Activated naive CD4-positive, alpha-beta T cell treated with anti-CD3 and anti-CD28 coated beads for 36 hours (primary cell): ENCODE results near the gene DUSP18. TPM values are rescaled to one million over a fixed set of nuclear protein-coding genes. Genes with fewer than 3 reads are reported as not detected.
"Not testable (repeated sequence)": the region's sequence is repeated elsewhere in the genome, so short reads cannot be mapped to it uniquely, and the experiment has no call there.

Experiments used
- CTCF ChIA-PET: fragments of 350-600 bp; sonication (Branson Sonifier 250); formaldehyde crosslinking; loops from one replicate; lab custom pipeline; 2021; ENCODE audit warnings: antibody characterized with exemption; lab: Charles Lee
- DNase-seq: peaks from one replicate; pipeline ENCODE4 v3.0.0-alpha.2; 2020
- H3K27ac Mint-ChIP-seq: one replicate; pipeline ENCODE4 v1.8.0; 2021; ENCODE audit warnings: mild to moderate bottlenecking, mixed read lengths
- H3K27me3 Mint-ChIP-seq: one replicate; pipeline ENCODE4 v1.8.0; 2021; ENCODE audit warnings: low read depth, mixed read lengths
- H3K36me3 Mint-ChIP-seq: one replicate; pipeline ENCODE4 v1.8.0; 2021; ENCODE audit warnings: low read depth, mixed read lengths
- H3K4me1 Mint-ChIP-seq: one replicate; pipeline ENCODE4 v1.8.0; 2021; ENCODE audit warnings: low read depth, mixed read lengths
- H3K4me3 Mint-ChIP-seq: one replicate; pipeline ENCODE4 v1.8.0; 2021; ENCODE audit warnings: mild to moderate bottlenecking, moderate library complexity, mixed read lengths
- H3K9me3 Mint-ChIP-seq: one replicate; pipeline ENCODE4 v1.8.0; 2021; ENCODE audit warnings: mixed read lengths
- intact Hi-C: fragments of 100-400 bp; cut with micrococcal nuclease; formaldehyde crosslinking; loops from one replicate; pipeline ENCODE4 v1.15.1; 2023
- total RNA-seq, 2 experiments: library from RNA; stranded (reverse); gene quantifications; one replicate each; pipeline ENCODE4 v1.2.3, GENCODE V29; 2021

DUSP18 gene
- total RNA-seq, 2 experiments from 2014 or later = 4.7 to 5.6 TPM

GRCh38 chr22:30694640-30695350 lies 27.1 kb upstream of the DUSP18 start, which contains the start of gene OSBP2:
Gene OSBP2, plus strand, starts transcription at chr22:30694874. Its CDS starts 36 bp downstream, at chr22:30694910.
- no peak within 1 kb of the TSS for H3K27ac Mint-ChIP-seq
- peak; percentile 28 for DNase-seq
- H3K4me3 Mint-ChIP-seq = peak within 1 kb of the TSS; percentile 87
- H3K36me3 Mint-ChIP-seq = no peaks in the 10 kb centered on the region
- intact Hi-C loops = loop anchor here (2.0 kb wide), 3 partner anchors 28 to 60 kb away; partner anchors contain the start of genes DUSP18 and SLC35E4
- no peaks in the 10 kb centered on the region for H3K9me3 Mint-ChIP-seq
- peaks cover 11% of the 10 kb centered on the region for H3K4me1 Mint-ChIP-seq
- H3K27me3 Mint-ChIP-seq = peaks cover 12% of the 10 kb centered on the region
- CTCF ChIA-PET = interaction anchor here (1.1 to 1.4 kb wide), 2 partner anchors 60 to 225 kb away, joined by 3 to 5 read pairs; no protein-coding TSS in a partner anchor

GRCh38 chr22:30694171-30694639 lies 26.5 kb upstream of the DUSP18 start:
- peak overlapping the region; percentile 87 for H3K4me3 Mint-ChIP-seq
- CTCF ChIA-PET = interaction anchor here (0.6 to 1.1 kb wide), 2 partner anchors 48 to 225 kb away, joined by 3 to 4 read pairs; no protein-coding TSS in a partner anchor
- intact Hi-C loops = loop anchor here (2.0 kb wide), 3 partner anchors 27 to 59 kb away; partner anchors contain the start of genes DUSP18 and SLC35E4

DNA sequence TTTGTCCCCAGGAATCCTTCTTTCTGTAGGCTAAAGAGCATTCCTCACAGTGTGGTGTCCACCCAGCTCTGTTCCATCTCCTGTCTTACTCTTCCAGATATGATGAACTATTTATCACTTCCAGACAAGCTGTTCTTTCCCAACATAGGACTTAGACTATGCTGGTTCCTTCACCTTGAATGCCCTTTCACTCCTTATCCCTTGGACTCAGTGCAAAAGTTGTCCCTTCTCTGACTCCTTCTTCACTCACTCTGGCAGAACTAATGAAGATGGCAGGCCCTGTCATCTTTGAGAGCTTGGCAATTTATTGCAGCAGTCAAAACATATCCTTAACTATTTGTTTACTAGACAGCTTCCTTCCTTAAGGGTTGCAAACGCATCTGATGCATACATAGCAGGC lies 23.5 kb upstream of the DUSP18 start:
- peaks cover 11% of the 10 kb centered on the region for H3K4me1 Mint-ChIP-seq
- intact Hi-C loops = no loop called here
- DNase-seq = no peak
- no peaks in the 10 kb centered on the region for H3K36me3 Mint-ChIP-seq
- H3K27me3 Mint-ChIP-seq = peaks cover 12% of the 10 kb centered on the region
- H3K27ac Mint-ChIP-seq = no peak overlapping the region
- no peak overlapping the region for H3K4me3 Mint-ChIP-seq
- CTCF ChIA-PET = no interaction called here
- H3K9me3 Mint-ChIP-seq = no peaks in the 10 kb centered on the region

More at GRCh38 chr22:30694171-30694639, 26.5 kb upstream of the DUSP18 start:
- Mint-ChIP-seq H3K4me1 (peaks cover 11% of the 10 kb centered on the region), H3K36me3 (no peaks in the 10 kb centered on the region), H3K27ac (no peak overlapping the region), H3K9me3 (no peaks in the 10 kb centered on the region), H3K27me3 (peaks cover 12% of the 10 kb centered on the region)
- DNase-seq = peak; percentile 64

- intact Hi-C loops = no loop called here
- H3K36me3 Mint-ChIP-seq = no peaks in the 10 kb centered on the region
- H3K27me3 Mint-ChIP-seq = peaks cover 5% of the 10 kb centered on the region
- H3K27ac Mint-ChIP-seq = no peak overlapping the region
- H3K4me3 Mint-ChIP-seq = no peak overlapping the region
- peaks cover 6% of the 10 kb centered on the region for H3K4me1 Mint-ChIP-seq
- CTCF ChIA-PET = interaction anchor here (0.6 kb wide), 1 partner anchor 54 kb away, joined by 3 read pairs; no protein-coding TSS in a partner anchor
- H3K9me3 Mint-ChIP-seq = no peaks in the 10 kb centered on the region
- DNase-seq = no peak
These were observed 21.9 kb upstream of the DUSP18 start for GRCh38 chr22:30689622-30690021.

DNA sequence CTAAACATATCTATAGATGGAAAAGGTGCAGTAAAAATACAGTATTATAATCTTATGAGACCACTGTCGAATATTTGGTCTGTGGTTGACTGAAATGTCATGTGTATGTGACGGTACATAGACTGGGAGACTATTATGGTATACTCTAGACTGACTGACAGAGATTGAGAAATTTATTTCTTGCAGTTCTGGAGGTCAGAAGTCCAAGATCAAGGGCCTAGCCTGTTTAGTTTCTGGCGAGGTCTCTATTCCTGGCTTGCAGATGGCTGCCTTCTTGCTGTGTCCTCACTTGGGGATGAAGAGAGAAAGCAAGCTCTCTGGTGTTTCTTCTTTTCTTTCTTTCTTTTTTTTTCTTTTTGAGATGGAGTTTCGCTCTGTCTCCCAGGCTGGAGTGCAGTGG lies 19.7 kb upstream of the DUSP18 start:
- CTCF ChIA-PET = interaction anchor here (0.6 kb wide), 1 partner anchor 98 kb away, joined by 5 read pairs; no protein-coding TSS in a partner anchor
- Mint-ChIP-seq H3K4me3 (no peak overlapping the region), H3K36me3 (no peaks in the 10 kb centered on the region), H3K27ac (no peak overlapping the region), H3K4me1 (no peaks in the 10 kb centered on the region), H3K9me3 (no peaks in the 10 kb centered on the region), H3K27me3 (no peaks in the 10 kb centered on the region)
- intact Hi-C loops = no loop called here
- DNase-seq = no peak

DNA sequence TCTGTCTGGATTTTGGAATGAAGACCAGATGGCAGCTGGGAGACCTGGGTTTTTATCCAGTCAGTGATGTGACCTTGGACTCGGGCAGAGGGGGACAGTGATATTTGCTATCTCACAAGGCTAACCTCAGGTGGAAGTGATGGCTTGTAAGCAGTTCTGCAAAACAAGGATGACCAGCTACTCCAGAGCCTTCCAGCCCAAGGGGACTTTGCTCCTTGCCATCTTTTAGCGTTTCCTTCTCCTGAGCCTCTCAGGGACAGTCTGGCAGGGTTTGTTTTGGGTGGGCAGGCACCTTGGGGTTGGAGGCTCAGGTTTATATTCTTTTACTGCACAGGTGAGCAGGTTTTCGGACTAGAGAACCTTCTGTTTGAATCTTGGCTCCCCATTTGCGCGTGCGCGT lies 17.5 kb upstream of the DUSP18 start:
- Mint-ChIP-seq H3K27me3 (no peaks in the 10 kb centered on the region), H3K36me3 (no peaks in the 10 kb centered on the region), H3K9me3 (no peaks in the 10 kb centered on the region), H3K27ac (no peak overlapping the region), H3K4me1 (no peaks in the 10 kb centered on the region), H3K4me3 (no peak overlapping the region)
- intact Hi-C loops = no loop called here
- no peak for DNase-seq
- CTCF ChIA-PET = no interaction called here

DNA sequence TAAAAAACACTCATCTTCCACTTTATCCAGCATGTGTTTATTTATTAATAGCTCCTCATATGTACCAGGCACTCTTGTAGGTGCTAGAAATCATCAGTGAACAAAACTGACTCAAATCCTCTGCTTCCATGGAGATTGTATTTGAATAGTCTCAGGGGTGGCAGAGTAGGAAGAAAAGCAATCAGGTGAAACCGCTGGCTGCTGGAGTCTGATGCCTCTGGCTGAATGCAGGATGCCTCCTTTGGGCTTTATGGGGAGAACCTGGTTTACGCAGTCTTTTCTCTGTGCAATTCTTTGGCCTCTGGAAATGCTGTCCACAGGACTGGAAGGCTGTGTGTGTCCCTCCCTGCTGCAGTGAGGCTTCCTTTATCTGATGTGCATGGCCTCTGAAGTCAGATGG lies 14.2 kb upstream of the DUSP18 start:
- intact Hi-C loops = no loop called here
- CTCF ChIA-PET = no interaction called here
- DNase-seq = no peak
- H3K4me1 Mint-ChIP-seq = no peaks in the 10 kb centered on the region
- no peaks in the 10 kb centered on the region for H3K36me3 Mint-ChIP-seq
- H3K27ac Mint-ChIP-seq = no peak overlapping the region
- peaks cover 2% of the 10 kb centered on the region for H3K27me3 Mint-ChIP-seq
- no peak overlapping the region for H3K4me3 Mint-ChIP-seq
- no peaks in the 10 kb centered on the region for H3K9me3 Mint-ChIP-seq

GRCh38 chr22:30680991-30681770 lies 13.5 kb upstream of the DUSP18 start:
- no peaks in the 10 kb centered on the region for H3K4me1 Mint-ChIP-seq
- intact Hi-C loops = no loop called here
- H3K36me3 Mint-ChIP-seq = no peaks in the 10 kb centered on the region
- no peak for DNase-seq
- CTCF ChIA-PET = interaction anchor here (0.7 kb wide), 1 partner anchor 48 kb away, joined by 3 read pairs; no protein-coding TSS in a partner anchor
- no peaks in the 10 kb centered on the region for H3K9me3 Mint-ChIP-seq
- H3K27me3 Mint-ChIP-seq = peaks cover 4% of the 10 kb centered on the region
- no peak overlapping the region for H3K27ac Mint-ChIP-seq
- H3K4me3 Mint-ChIP-seq = no peak overlapping the region

DNA sequence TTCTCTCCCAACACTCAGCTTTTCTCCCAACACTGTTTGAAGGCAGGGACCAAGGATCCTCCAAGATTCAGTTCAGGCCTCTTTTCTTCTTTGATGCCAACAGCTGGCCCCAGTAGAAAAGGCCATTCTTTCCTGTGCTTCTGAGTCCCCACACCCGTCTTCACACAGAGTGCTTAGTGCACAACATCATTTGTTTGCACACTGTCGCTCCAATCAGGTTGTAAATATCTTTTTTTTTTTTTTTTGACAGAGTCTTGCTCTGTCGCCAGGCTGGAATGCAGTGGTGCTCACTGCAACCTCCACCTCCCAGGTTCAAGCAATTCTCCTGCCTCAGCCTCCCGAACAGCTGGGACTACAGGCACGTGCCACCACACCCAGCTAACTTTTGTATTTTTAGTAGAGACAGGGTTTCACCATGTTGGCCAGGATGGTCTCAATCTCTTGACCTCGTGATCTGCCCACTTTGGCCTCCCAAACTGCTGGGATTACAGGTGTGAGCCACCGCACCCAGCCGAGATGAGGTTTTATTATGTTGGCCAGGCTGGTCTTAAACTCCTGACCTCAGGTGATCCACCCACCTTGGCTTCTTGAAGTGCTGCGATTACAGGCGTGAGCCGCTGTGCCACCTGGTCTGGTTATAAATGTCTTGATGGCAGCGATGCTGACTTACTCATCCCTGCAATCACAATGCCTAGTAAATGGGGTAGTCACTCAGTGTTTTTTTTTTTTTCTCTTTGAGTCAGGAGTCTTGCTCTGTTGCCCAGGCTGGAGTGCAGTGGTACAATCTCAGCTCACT lies 12.4 kb upstream of the DUSP18 start:
- H3K4me1 Mint-ChIP-seq, H3K27me3 Mint-ChIP-seq, intact Hi-C loops, DNase-seq, H3K9me3 Mint-ChIP-seq, H3K36me3 Mint-ChIP-seq, H3K27ac Mint-ChIP-seq, H3K4me3 Mint-ChIP-seq: not testable (repeated sequence)
- CTCF ChIA-PET = interaction anchor here (0.7 to 1.6 kb wide), 2 partner anchors 45 to 47 kb away, joined by 3 to 5 read pairs; no protein-coding TSS in a partner anchor

GRCh38 chr22:30676565-30676964 lies 8.9 kb upstream of the DUSP18 start:
- intact Hi-C loops = not testable (repeated sequence)

GRCh38 chr22:30675436-30675835 lies 7.8 kb upstream of the DUSP18 start:
- Mint-ChIP-seq H3K27me3 (peaks cover 6% of the 10 kb centered on the region), H3K4me1 (no peaks in the 10 kb centered on the region), H3K27ac (no peak overlapping the region), H3K36me3 (no peaks in the 10 kb centered on the region), H3K9me3 (no peaks in the 10 kb centered on the region), H3K4me3 (no peak overlapping the region)
- intact Hi-C loops = no loop called here
- CTCF ChIA-PET = no interaction called here
- DNase-seq = no peak

More at GRCh38 chr22:30676565-30676964, 8.9 kb upstream of the DUSP18 start:
- H3K36me3 Mint-ChIP-seq, DNase-seq, H3K9me3 Mint-ChIP-seq, H3K4me3 Mint-ChIP-seq, H3K27me3 Mint-ChIP-seq, H3K27ac Mint-ChIP-seq, CTCF ChIA-PET, H3K4me1 Mint-ChIP-seq: not testable (repeated sequence)
